Heart right ventricle (tissue), 16 donors: Measurements from ENCODE around the gene CCDC38. TPM values are rescaled to one million over a fixed set of nuclear protein-coding genes. Genes with fewer than 3 reads are reported as not detected.

Experiments
- ATAC-seq, 8 donors: fragments of 200-7000 bp; cut with Tn5 transposase; one replicate each; pipeline ENCODE4 v1.9.1; 2020; ENCODE audit warnings: mild to moderate bottlenecking in 8 of 8, moderate library complexity in 8 of 8, moderate number of reproducible peaks in 1 of 8
- DNase-seq, 2 donors: peaks; one replicate each; pipeline ENCODE4 v3.0.0-alpha.2; 2020
- H3K27ac ChIP-seq, 10 donors: fragments of 200-600 bp; sonication (generic) in 2 of 10; one replicate each; pipeline versions ENCODE4 v1.5.0 to v1.8.0; 2020 to 2022; ENCODE audit warnings: mild to moderate bottlenecking in 3 of 10
- H3K27me3 ChIP-seq, 7 donors: fragments of 200-600 bp; one replicate each; pipeline ENCODE4 v1.8.0; 2021 to 2022; ENCODE audit warnings: mild to moderate bottlenecking in 2 of 7
- H3K36me3 ChIP-seq, 9 donors: fragments of 200-600 bp; sonication (generic) in 1 of 9; one replicate each; pipeline versions ENCODE4 v1.5.0 to v1.8.0; 2020 to 2022; ENCODE audit warnings: mild to moderate bottlenecking in 2 of 9
- H3K4me1 ChIP-seq, 9 donors: fragments of 200-600 bp; sonication (generic) in 1 of 9; one replicate each; pipeline versions ENCODE4 v1.5.0 to v1.8.0; 2020 to 2022; ENCODE audit warnings: mild to moderate bottlenecking in 4 of 9
- H3K4me3 ChIP-seq, 10 donors: fragments of 200-600 bp; sonication (generic) in 2 of 10; one replicate each; pipeline versions ENCODE4 v1.5.0 to v1.8.0; 2020 to 2022; ENCODE audit warnings: mild to moderate bottlenecking in 7 of 10, moderate library complexity in 2 of 10
- H3K9me3 ChIP-seq, 11 donors: fragments of 200-600 bp in 10 of 11; sonication (generic) in 2 of 11; one replicate each; pipeline versions ENCODE4 v1.5.0 to v1.8.0; 2013 to 2022; ENCODE audit warnings: mild to moderate bottlenecking in 2 of 11, control low read depth in 1 of 11, moderate library complexity in 1 of 11
- WGBS, 2 donors: extraction: QIAGEN DNeasy Blood & Tissue Kit; methylation state at CpG; one replicate each; pipeline ENCODE4 v1.1.7; 2013; ENCODE audit warnings: inconsistent platforms in 1 of 2; 5-methylcytosine and 5-hydroxymethylcytosine counted together
- intact Hi-C, 10 donors: fragments of 100-400 bp; cut with DNase I; formaldehyde crosslinking; loops; one replicate each; pipeline versions ENCODE4 v1.11.1 to v1.14.2; 2022
- polyA plus RNA-seq, 2 donors: library from polyadenylated mRNA; stranded (reverse); fragments of 200-250 nt; gene quantifications; one replicate each; pipeline ENCODE4 v1.2.3, GENCODE V29; 2013
- total RNA-seq, 10 donors: library from RNA; stranded (reverse); fragmentation: NEBNext Ultra II Directional in 3 of 10; extraction: Animal tissue kit (Norgen Biotek cat#: 25700) in 3 of 10; gene quantifications; one replicate each; pipeline versions ENCODE4 v1.2.1 to v1.2.4, GENCODE V29; 2021 to 2023
- TF ChIP-seq, protein P1 (sequence below), 9 donors: fragments of 200-600 bp; sonication (generic) in 2 of 9; IDR thresholded peaks; one replicate each; pipeline versions ENCODE4 v1.5.0 to v1.8.0; 2021 to 2022; ENCODE audit warnings: antibody characterized with exemption in 9 of 9, mild to moderate bottlenecking in 5 of 9, moderate library complexity in 1 of 9
- donor health status: Arrhythmogenic right ventricular cardiomyopathy.
- donor health status: ischemic (EF 13 %, LVEDD 7.1; RV severe dilation, severe dysfunction).
- donor health status: healthy with polysubstance abuse.
- donor health status: DM: no; HTN: yes; CAD: no.
- donor health status: DM: no; HTN: no; CAD: no.
- donor health status: ischemic (EF 25% LVEDD 6.9; RV normal size, moderate dysfunction).
- donor health status: ischemic (EF 25% LVEDD 5.7; RV mildly dilated, moderate dysfunction).
- donor health status: healthy.
- donor health status: DM: yes; HTN: yes; CAD: no.
- donor health status: Ischemic cardiomyopathy.
- donor health status: ischemic (EF 35%, LVEDD 5.7; RV mildly dilated, moderate dysfunction).
- donor health status: nonischemic (EF 11% LVEDD 7.7; RV severe dilation, severe dysfunction).
- donor health status: DM: yes; HTN: yes; CAD: no.
- donor health status: PGD.
- donor health status: ischemic (EF 29% LVEDD 5.4; RV normal size, mild dysfunction).
- donor health status: nonischemic (EF 23%, LVEDD 6.1; RV moderate dilation, normal function).

The CCDC38 gene
- total and polyA plus RNA-seq, 12 donors = 0.01 to 0.44 (median 0.12) TPM; not detected in 6

DNA sequence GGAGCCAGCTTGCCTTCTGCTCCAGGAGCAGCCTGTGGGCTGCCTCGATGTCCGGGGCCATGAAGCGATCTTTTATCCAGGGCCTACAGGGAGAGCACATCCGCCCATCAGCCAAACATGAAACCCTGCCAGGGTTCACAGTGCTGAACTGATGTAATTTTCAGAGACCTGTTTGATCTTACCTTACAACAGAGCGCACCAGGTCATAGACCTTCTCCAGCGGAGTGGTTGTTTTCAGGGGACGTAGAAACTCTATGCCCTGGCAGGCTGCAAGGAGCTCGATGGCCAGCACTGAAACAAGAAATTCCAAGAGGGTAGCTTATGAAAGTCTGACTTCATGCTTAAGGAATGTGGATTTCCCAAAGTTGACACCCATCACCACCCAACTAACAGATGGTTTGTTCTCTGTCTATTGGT, 34.0 kb upstream of the CCDC38 start:
- DNase-seq = no peak
- intact Hi-C loops = no loop called here
- ATAC-seq = no peak
- H3K4me3 ChIP-seq = no peak overlapping the region
- H3K36me3 ChIP-seq = peaks cover 0 to 6% (median 0%) of the 10 kb centered on the region in 9 donors
- no peak overlapping the region for H3K27ac ChIP-seq
- no peaks in the 10 kb centered on the region for H3K4me1 ChIP-seq
- no peaks in the 10 kb centered on the region for H3K9me3 ChIP-seq
- 88 to 94% methylated on average over 8 of the region's 8 CpGs for WGBS, 2 donors
- TF ChIP-seq, protein P1, sequence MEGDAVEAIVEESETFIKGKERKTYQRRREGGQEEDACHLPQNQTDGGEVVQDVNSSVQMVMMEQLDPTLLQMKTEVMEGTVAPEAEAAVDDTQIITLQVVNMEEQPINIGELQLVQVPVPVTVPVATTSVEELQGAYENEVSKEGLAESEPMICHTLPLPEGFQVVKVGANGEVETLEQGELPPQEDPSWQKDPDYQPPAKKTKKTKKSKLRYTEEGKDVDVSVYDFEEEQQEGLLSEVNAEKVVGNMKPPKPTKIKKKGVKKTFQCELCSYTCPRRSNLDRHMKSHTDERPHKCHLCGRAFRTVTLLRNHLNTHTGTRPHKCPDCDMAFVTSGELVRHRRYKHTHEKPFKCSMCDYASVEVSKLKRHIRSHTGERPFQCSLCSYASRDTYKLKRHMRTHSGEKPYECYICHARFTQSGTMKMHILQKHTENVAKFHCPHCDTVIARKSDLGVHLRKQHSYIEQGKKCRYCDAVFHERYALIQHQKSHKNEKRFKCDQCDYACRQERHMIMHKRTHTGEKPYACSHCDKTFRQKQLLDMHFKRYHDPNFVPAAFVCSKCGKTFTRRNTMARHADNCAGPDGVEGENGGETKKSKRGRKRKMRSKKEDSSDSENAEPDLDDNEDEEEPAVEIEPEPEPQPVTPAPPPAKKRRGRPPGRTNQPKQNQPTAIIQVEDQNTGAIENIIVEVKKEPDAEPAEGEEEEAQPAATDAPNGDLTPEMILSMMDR (IDR thresholded peaks at IDR 0.05) = no peak
- H3K27me3 ChIP-seq = no peaks in the 10 kb centered on the region

DNA sequence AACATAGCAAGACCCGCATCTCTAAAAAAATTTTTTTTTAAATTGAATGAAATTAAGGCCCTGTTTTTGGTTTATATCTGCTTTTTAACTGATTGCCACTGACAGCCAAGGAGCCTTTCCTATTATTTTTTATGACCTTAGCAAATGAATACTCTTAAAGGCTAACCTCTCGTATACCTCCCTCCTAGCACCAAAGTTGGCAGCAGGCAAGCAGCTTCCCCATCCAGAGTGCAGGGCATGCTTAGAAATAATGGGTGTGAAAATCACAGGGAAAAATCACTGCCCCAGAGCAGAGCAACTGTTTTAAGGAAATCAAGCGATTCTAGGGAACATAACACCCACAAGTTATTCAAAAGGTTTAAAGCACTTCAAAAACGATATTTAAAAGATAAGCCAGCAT, 33.1 kb upstream of the CCDC38 start:
- TF ChIP-seq, protein P1 (IDR thresholded peaks at IDR 0.05) = no peak
- 89 to 95% methylated on average over 4 of the region's 4 CpGs for WGBS, 2 donors
- ATAC-seq = no peak

DNA sequence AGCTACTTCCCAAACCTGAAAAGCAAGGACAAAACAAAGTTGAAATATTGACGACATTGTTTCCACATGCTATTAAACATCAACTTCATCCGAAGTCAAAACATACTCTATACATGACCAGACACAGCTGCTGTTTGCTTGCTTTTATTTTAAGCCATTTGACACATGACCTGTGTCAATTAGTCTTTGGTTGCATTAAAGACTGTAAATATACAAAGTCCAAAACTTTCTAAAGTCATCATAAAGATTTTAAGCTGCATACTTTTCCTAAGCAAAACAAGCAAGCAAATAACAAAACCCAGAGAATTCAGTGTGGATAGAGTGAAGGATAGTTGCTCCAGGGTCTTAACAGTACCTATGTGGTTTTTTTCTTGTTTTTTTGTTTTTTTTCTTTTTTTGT, 31.9 kb upstream of the CCDC38 start:
- intact Hi-C loops = no loop called here
- no peak for DNase-seq
- Histone ChIP-seq H3K9me3 (no peaks in the 10 kb centered on the region), H3K27me3 (no peaks in the 10 kb centered on the region), H3K27ac (no peak overlapping the region), H3K36me3 (peaks cover 0 to 6% (median 0%) of the 10 kb centered on the region in 9 donors), H3K4me3 (no peak overlapping the region), H3K4me1 (no peaks in the 10 kb centered on the region)
- TF ChIP-seq, protein P1 (IDR thresholded peaks at IDR 0.05) = no peak
- 89 to 92% methylated on average over 2 of the region's 2 CpGs for WGBS, 2 donors
- ATAC-seq = no peak

More for the DNA sequence above, 33.1 kb upstream of the CCDC38 start:
- Histone ChIP-seq H3K36me3 (peaks cover 0 to 6% (median 0%) of the 10 kb centered on the region in 9 donors), H3K27ac (no peak overlapping the region), H3K27me3 (no peaks in the 10 kb centered on the region), H3K4me1 (no peaks in the 10 kb centered on the region), H3K4me3 (no peak overlapping the region), H3K9me3 (no peaks in the 10 kb centered on the region)
- DNase-seq = no peak
- intact Hi-C loops = no loop called here

DNA sequence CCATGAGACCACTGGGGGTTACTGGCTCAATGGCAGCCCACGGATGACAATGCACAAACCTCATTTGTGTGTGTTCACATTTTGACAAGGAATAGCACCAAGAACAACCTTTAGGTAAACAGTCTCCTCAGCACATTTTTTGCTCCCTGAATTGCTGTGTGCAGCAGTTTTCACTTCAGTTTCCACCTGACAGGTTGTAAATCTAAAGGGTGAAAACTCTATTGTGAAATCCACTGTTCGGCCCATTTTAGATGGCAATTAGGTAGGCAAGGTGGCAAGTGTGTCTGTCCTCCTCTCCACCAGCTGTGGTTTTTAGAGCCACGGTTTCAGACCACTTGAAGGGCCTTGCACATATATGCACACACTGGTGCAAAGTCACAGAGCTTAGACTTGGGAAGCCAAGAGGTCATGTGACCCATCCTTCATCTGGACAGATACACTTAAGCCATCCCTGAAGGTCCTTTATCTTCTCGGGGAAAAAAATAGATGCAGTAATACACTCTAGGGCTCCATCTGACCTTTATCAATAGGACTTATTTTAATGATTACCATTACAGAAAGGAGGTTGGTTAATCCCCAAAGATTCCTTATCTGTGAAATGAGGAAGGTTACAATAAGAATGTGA, 30.5 kb upstream of the CCDC38 start:
- Histone ChIP-seq H3K27ac (no peak overlapping the region), H3K4me1 (no peaks in the 10 kb centered on the region), H3K4me3 (no peak overlapping the region), H3K27me3 (no peaks in the 10 kb centered on the region), H3K36me3 (peaks cover 0 to 6% (median 0%) of the 10 kb centered on the region in 9 donors), H3K9me3 (no peaks in the 10 kb centered on the region)
- TF ChIP-seq, protein P1 (IDR thresholded peaks at IDR 0.05) = no peak
- no peak for DNase-seq
- intact Hi-C loops = no loop called here
- whole genome bisulfite sequencing, 2 donors = 76 to 81% methylated on average over 4 of the region's 4 CpGs
- no peak for ATAC-seq
